K562 (cell line): ENCODE data around the gene DOCK4. TPM values are rescaled to one million over a fixed set of nuclear protein-coding genes. Genes with fewer than 3 reads are reported as not detected.

Experiments
- ATAC-seq: fragments of 200-7000 bp; cut with Tn5 transposase; 3 replicates; pipeline ENCODE4 v1.9.1; 2020; ENCODE audit warnings: moderate library complexity
- BruUV-seq: library from RNA; stranded (reverse); fragments of 400-500 nt; replicated peaks from 2 replicates; lab custom pipeline; 2021; lab: Mats Ljungman, UMichigan
- CTCF ChIA-PET: fragments of 300-600 bp; formaldehyde crosslinking; extraction: SDS; loops from one replicate; lab custom pipeline; 2021; ENCODE audit warnings: low intra/inter-chr PET ratio; lab: Yijun Ruan, JAX
- POLR2A ChIA-PET: fragments of 300-600, 350-650 bp; sonication (Branson Sonifier 250); formaldehyde crosslinking; extraction: SDS; loops from one replicate; lab custom pipeline; 2021; ENCODE audit warnings: antibody characterized with exemption, inconsistent platforms; lab: Yijun Ruan, JAX
- DNase-seq, 4 experiments: peaks; one replicate each; pipeline versions ENCODE4 v3.0.0 to v3.0.0-alpha.2; 2011 to 2018; ENCODE audit warnings: low spot score in 3 of 4, mixed read lengths in 3 of 4; ENCODE audit errors: extremely low read depth in 1 of 4
- FAIRE-seq: peaks from 2 replicates; lab custom pipeline; 2011; peaks lifted over from hg19 to GRCh38; lab: Jason Lieb, UNC
- H2AFZ ChIP-seq: 2 replicates; pipeline ENCODE4 v1.6.0; 2011; ENCODE audit warnings: low read depth, low read length, control low read depth, inconsistent platforms
- H3K27ac ChIP-seq: fragments of 200-600 bp; 3 replicates; pipeline ENCODE4 v1.8.0; 2011; ENCODE audit warnings: low read depth, mild to moderate bottlenecking, control low read depth, inconsistent platforms, low read length, moderate library complexity, mixed read lengths; ENCODE audit errors: extremely low read depth
- H3K27me3 ChIP-seq, 2 experiments: fragments of 300-600 bp in 1 of 2; 2 replicates in 1 of 2; 3 replicates in 1 of 2; pipeline versions ENCODE4 v1.6.0 to v1.8.0; 2011; ENCODE audit warnings: inconsistent platforms in 2 of 2, low read length in 2 of 2, mild to moderate bottlenecking in 1 of 2, mixed read lengths in 1 of 2, moderate library complexity in 1 of 2; ENCODE audit not compliant: control insufficient read depth in 2 of 2, insufficient read depth in 2 of 2
- H3K36me3 ChIP-seq: fragments of 300-600 bp; 3 replicates; pipeline ENCODE4 v1.8.0; 2011; ENCODE audit warnings: mild to moderate bottlenecking, low read length, inconsistent platforms; ENCODE audit not compliant: control insufficient read depth, insufficient read depth
- H3K4me1 ChIP-seq, 2 experiments: fragments of 200-600 bp in 1 of 2; replicated peaks in 1 of 2; 2 replicates in 1 of 2; 3 replicates in 1 of 2; pipeline versions ENCODE4 v1.5.1 to v1.8.0; 2011; ENCODE audit warnings: inconsistent platforms in 2 of 2, low read length in 2 of 2, mild to moderate bottlenecking in 1 of 2, mixed read lengths in 1 of 2, moderate library complexity in 1 of 2; ENCODE audit not compliant: control insufficient read depth in 2 of 2, insufficient read depth in 2 of 2
- H3K4me2 ChIP-seq: 2 replicates; pipeline ENCODE4 v1.6.1; 2011; ENCODE audit warnings: low read length, control low read depth, inconsistent platforms, mixed read lengths; ENCODE audit not compliant: insufficient read depth
- H3K4me3 ChIP-seq: fragments of 200-600 bp; sonication (generic), shearing (Covaris generic); 2 replicates; pipeline ENCODE4 v1.5.1; 2016; ENCODE audit warnings: control low read depth, inconsistent platforms
- H3K79me2 ChIP-seq: fragments of 200-600 bp; 3 replicates; pipeline ENCODE4 v1.8.0; 2011; ENCODE audit warnings: low read length, inconsistent platforms; ENCODE audit not compliant: control insufficient read depth, insufficient read depth
- H3K9ac ChIP-seq, 2 experiments: 2 replicates each; pipeline versions ENCODE4 v1.6.0 to v1.6.1; 2011; ENCODE audit warnings: low read depth in 2 of 2, low read length in 2 of 2, control low read depth in 1 of 2, inconsistent platforms in 1 of 2, mild to moderate bottlenecking in 1 of 2, mixed read lengths in 1 of 2; ENCODE audit not compliant: insufficient read depth in 1 of 2
- H3K9me1 ChIP-seq: one replicate; pipeline ENCODE4 v1.6.0; 2011; ENCODE audit warnings: inconsistent platforms, mild to moderate bottlenecking, low read length, moderate library complexity; ENCODE audit not compliant: control insufficient read depth, insufficient read depth
- H3K9me3 ChIP-seq: replicated peaks from 2 replicates; pipeline ENCODE4 v1.5.1; 2011; ENCODE audit warnings: low read depth, low read length, inconsistent platforms; ENCODE audit not compliant: control insufficient read depth, insufficient read depth
- H4K20me1 ChIP-seq: replicated peaks from 2 replicates; pipeline ENCODE4 v1.6.1; 2011; ENCODE audit warnings: low read length, inconsistent platforms, mixed read lengths; ENCODE audit not compliant: control insufficient read depth, insufficient read depth
- ARID2 ChIP-seq: fragments of 450-650 bp; IDR thresholded peaks from 2 replicates; pipeline ENCODE4 v1.6.1; 2017; ENCODE audit warnings: antibody characterized with exemption, mild to moderate bottlenecking
- MEIS2 ChIP-seq: fragments of 450-650 bp; IDR thresholded peaks from 2 replicates; pipeline ENCODE4 v1.6.1; 2014; ENCODE audit warnings: mild to moderate bottlenecking; ENCODE audit not compliant: partially characterized antibody
- POLR2AphosphoS2 ChIP-seq: IDR thresholded peaks from 2 replicates; pipeline ENCODE4 v1.6.1; 2012; ENCODE audit warnings: low read length, improper control_type of control experiment
- SRF ChIP-seq, 2 experiments: fragments of 250-450, 450-650 bp in 1 of 2; sonication (Bioruptor Pico) in 1 of 2; sonication (generic) in 1 of 2; formaldehyde crosslinking; IDR thresholded peaks; 2 replicates each; pipeline versions ENCODE4 v1.5.0 to v1.5.1; 2020 to 2022; ENCODE audit warnings: mild to moderate bottlenecking in 1 of 2, missing genetic modification reagents in 1 of 2
- TAF15 ChIP-seq: fragments of 200-400 bp; formaldehyde crosslinking; IDR thresholded peaks from 2 replicates; pipeline ENCODE4 v1.6.1; 2017; ENCODE audit warnings: mild to moderate bottlenecking, low read depth, low read length, moderate library complexity
- TGIF2 ChIP-seq: sonication (generic); formaldehyde crosslinking; IDR thresholded peaks from 2 replicates; pipeline ENCODE4 v1.8.1; 2022; ENCODE audit warnings: mild to moderate bottlenecking, missing genetic modification reagents, moderate library complexity
- WGBS: fragments of 100-300 bp; shearing (Covaris generic); methylation state at CpG from one replicate; pipeline ENCODE4 v1.1.6; 2016; ENCODE audit warnings: low coverage, mixed read lengths; ENCODE audit not compliant: insufficient coverage; ENCODE audit errors: missing lambda C conversion rate; 5-methylcytosine and 5-hydroxymethylcytosine counted together
- in situ Hi-C: fragments of 300-500 bp; cut with MboI; formaldehyde crosslinking; loops from 4 replicates; pipeline ENCODE4 v1.15.0; 2018; ENCODE audit warnings: inconsistent platforms, mixed read lengths
- intact Hi-C: fragments of 100-400 bp; cut with micrococcal nuclease; formaldehyde crosslinking; loops from 2 replicates; pipeline ENCODE4 v1.14.2; 2022
- polyA plus RNA-seq, 8 experiments: library from polyadenylated mRNA; depleted of rRNA in 4 of 8; stranded (reverse) in 5 of 8; unstranded in 3 of 8; fragments of >200 nt; fragmentation: Nextera tagmentation in 2 of 8; fragmentation: Illumina TruSeq in 1 of 8; extraction: Ambion mirVana in 2 of 8; extraction: Trizol in 1 of 8; gene quantifications; 2 replicates each; pipeline versions ENCODE4 v1.2.1 to v1.2.3, GENCODE V29; 2011 to 2014; ENCODE audit warnings: inconsistent platforms in 1 of 8, missing spikeins in 1 of 8
- total RNA-seq, 7 experiments: library from RNA; depleted of rRNA in 6 of 7; stranded (reverse); fragments of >200 nt in 6 of 7; fragmentation: Illumina TruSeq in 2 of 7; extraction: Trizol in 2 of 7; gene quantifications; 2 replicates each; pipeline versions ENCODE4 v1.2.1 to v1.2.3, GENCODE V29; 2011 to 2021; ENCODE audit warnings: low replicate concordance in 1 of 7
- TF ChIP-seq, protein P1 (sequence below): sonication (generic); formaldehyde crosslinking; IDR thresholded peaks from 2 replicates; pipeline ENCODE4 v1.8.0; 2023; ENCODE audit warnings: mild to moderate bottlenecking, missing genetic modification reagents

DOCK4 gene
- total and polyA plus RNA-seq, 9 of the 15 experiments (the other 6 are each of a cell fraction or from before 2014, with no cell fraction given), result 0.42 to 5.7 (median 2.3) TPM

DNA sequence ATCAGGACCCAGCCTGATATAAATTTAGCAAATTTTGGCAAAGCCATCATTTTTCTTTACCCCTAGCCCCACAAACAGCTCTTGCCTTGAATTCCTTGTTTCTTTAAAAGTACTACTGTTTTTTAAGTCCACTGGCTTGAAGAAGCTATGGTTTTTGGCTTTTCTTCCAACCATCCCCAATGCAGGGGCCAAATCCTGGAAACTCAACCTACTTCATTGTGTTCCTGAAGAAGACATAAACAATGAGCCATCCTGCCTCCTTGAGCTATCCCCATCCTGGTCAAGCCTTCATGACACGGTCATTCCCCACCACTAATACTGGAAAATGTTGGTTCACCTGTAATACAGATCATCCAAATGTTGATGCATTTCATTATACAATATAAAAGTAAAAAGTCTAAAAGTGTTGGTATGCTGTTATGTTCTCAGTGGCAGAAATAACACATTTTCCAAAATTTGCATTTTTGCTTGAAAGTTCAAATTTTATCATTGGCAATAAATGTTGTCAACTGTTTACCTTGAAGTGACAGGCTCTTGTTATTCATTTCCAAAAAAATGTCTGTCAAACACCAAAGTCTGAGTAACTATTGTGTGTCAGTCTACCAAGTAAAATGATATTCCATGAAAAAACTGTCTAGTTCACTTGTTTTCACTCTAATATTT lies 92.2 kb downstream of the DOCK4 start (continued):
- no peak for TF ChIP-seq SRF (CRISPR knock-in tag; IDR thresholded peaks at IDR 0.05)
- TF ChIP-seq, all 486 proteins: peak for 0

DNA sequence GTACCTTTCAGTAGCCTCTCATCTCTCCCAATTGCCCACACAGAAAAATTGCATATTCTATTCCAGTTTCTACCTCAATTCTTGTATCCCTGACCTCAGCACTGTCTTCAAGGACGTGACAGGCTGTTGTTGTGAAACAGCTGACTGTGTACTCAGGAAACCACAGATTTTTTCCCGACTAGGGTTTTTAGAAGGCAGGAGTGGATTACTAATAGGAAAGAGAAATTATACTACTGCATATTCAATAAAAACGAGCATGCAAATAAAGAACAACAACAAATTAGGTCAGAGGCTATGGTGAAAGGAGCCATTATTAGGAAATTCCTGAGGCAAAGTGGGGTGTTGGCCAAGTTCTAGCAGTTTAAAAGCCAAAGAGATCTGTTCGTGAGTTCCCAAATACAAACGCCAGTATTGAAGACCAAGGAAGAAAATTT lies 93.4 kb downstream of the DOCK4 start:
- no peak overlapping the region for H3K4me3 ChIP-seq
- TF ChIP-seq TAF15 (no peak), ARID2 (no peak), POLR2AphosphoS2 (no peak), TGIF2 (CRISPR knock-in tag) (no peak), MEIS2 (no peak)
- TF ChIP-seq, protein P1, sequence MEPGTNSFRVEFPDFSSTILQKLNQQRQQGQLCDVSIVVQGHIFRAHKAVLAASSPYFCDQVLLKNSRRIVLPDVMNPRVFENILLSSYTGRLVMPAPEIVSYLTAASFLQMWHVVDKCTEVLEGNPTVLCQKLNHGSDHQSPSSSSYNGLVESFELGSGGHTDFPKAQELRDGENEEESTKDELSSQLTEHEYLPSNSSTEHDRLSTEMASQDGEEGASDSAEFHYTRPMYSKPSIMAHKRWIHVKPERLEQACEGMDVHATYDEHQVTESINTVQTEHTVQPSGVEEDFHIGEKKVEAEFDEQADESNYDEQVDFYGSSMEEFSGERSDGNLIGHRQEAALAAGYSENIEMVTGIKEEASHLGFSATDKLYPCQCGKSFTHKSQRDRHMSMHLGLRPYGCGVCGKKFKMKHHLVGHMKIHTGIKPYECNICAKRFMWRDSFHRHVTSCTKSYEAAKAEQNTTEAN (CRISPR knock-in tag), result no peak
- TF ChIP-seq, all 486 proteins: peak for 0
- no peaks in the 10 kb centered on the region for H4K20me1 ChIP-seq
- no peaks in the 10 kb centered on the region for H3K4me1 ChIP-seq
- H3K9me3 ChIP-seq, result no peaks in the 10 kb centered on the region
- H3K9ac ChIP-seq, result no peak overlapping the region
- under 1% methylated on average over 5 of the region's 5 CpGs for WGBS
- FAIRE-seq (no peak), DNase-seq (no peak), ATAC-seq (no peak)
- no peaks in the 10 kb centered on the region for H3K9me1 ChIP-seq
- H3K36me3 ChIP-seq, result no peaks in the 10 kb centered on the region
- no peak overlapping the region for H3K4me2 ChIP-seq
- H3K27ac ChIP-seq, result no peak overlapping the region
- BruUV-seq, result no TSS peak
- H2AFZ ChIP-seq, result no peak overlapping the region
- ChIA-PET POLR2A (interaction anchor here (0.6 kb wide), 1 partner anchor 1129 kb away, joined by 3 read pairs; no protein-coding TSS in a partner anchor), CTCF (no interaction called here)
- in situ Hi-C loops (no loop called here), intact Hi-C loops (no loop called here)
- H3K27me3 ChIP-seq, result peaks cover 3 to 14% of the 10 kb centered on the region in 2 experiments; a peak in 4 of 5 replicates
- H3K79me2 ChIP-seq, result no peaks in the 10 kb centered on the region
